Peyer's patch (tissue), 4 donors: ENCODE results near the gene CBR4. TPM values are rescaled to one million over a fixed set of nuclear protein-coding genes. Genes with fewer than 3 reads are reported as not detected.

ENCODE experiments used
- DNase-seq, 3 donors: peaks; one replicate each; pipeline ENCODE4 v3.0.0-alpha.2; 2017 to 2019
- H3K27ac ChIP-seq, 4 donors: fragments of 200-600 bp; sonication (generic); one replicate each; pipeline ENCODE4 v1.5.1; 2016 to 2019
- H3K27me3 ChIP-seq, 2 donors: fragments of 200-600 bp; sonication (generic); one replicate each; pipeline ENCODE4 v1.5.1; 2019
- H3K36me3 ChIP-seq, 3 donors: fragments of 200-600 bp; sonication (generic); one replicate each; pipeline ENCODE4 v1.5.1; 2016 to 2019
- H3K4me1 ChIP-seq, 4 donors: fragments of 200-600 bp; sonication (generic); one replicate each; pipeline ENCODE4 v1.5.1; 2016 to 2019
- H3K4me3 ChIP-seq, 4 donors: fragments of 200-600 bp; sonication (generic); 1 replicate in 3 of 4; 2 replicates in 1 of 4; pipeline ENCODE4 v1.5.1; 2016 to 2019; ENCODE audit warnings: mild to moderate bottlenecking in 1 of 4
- H3K9me3 ChIP-seq, 4 donors: fragments of 200-600 bp; sonication (generic); one replicate each; pipeline ENCODE4 v1.5.1; 2016 to 2019; ENCODE audit warnings: mild to moderate bottlenecking in 1 of 4
- POLR2A ChIP-seq, 2 donors: fragments of 450-650 bp; IDR thresholded peaks; one replicate each; pipeline ENCODE4 v1.5.1; 2017; ENCODE audit warnings: antibody characterized with exemption in 2 of 2, mild to moderate bottlenecking in 2 of 2, moderate library complexity in 2 of 2
- total RNA-seq, 4 donors: library from RNA; depleted of rRNA; stranded (reverse); fragments of >200 nt; gene quantifications; one replicate each; pipeline ENCODE4 v1.1.0, GENCODE V29; 2016
- TF ChIP-seq, protein P1 (sequence below), 6 experiments: fragments of 450-650 bp in 4 of 6; fragments of 200-600 bp in 2 of 6; sonication (generic) in 1 of 6; IDR thresholded peaks; one replicate each; pipeline ENCODE4 v1.5.1; 2017 to 2019; ENCODE audit warnings: antibody characterized with exemption in 6 of 6, mild to moderate bottlenecking in 3 of 6, moderate library complexity in 1 of 6

The CBR4 gene
- total RNA-seq, 4 donors from 2014 or later, result 16.5 to 24.5 (median 22.8) TPM

DNA sequence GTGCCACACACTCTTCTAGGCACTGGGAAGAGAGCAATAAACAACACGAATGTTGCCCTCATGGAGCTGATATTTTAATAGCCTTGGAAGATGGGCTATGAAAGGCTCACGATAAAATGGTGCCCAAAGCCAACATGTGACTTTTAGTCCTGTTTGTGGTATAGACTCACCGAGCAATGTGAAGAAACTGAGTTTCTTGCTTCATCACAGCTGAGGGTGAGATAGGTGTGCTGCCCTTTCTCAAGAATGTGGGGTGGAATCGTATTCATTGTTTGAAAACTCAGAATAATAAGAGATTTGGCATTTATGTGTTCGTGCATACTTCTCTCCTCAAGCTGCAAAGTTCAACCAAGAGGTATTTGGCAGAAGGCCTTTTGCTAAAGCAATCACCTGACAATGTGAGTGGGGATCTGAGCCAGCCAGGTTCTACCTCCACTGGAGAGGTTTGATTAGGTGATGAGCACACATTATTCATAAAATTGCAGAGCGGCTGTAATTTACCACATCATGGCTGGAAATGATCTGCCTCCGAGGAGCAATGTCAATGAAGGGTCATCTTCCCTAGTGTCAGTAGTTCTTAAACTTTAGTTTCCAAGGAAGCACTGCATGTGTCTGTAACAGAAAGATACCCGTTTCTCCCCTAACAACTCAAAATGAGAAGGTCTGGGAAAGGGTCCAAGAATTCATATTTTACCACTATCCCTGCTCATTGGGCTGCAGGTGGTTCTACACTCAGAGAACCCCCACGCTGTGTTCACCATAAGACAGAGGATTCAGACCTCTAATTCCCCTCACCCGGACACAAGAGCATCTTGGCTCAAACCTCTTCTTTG lies 41.9 kb upstream of the CBR4 start:
- no peaks in the 10 kb centered on the region for H3K36me3 ChIP-seq

DNA sequence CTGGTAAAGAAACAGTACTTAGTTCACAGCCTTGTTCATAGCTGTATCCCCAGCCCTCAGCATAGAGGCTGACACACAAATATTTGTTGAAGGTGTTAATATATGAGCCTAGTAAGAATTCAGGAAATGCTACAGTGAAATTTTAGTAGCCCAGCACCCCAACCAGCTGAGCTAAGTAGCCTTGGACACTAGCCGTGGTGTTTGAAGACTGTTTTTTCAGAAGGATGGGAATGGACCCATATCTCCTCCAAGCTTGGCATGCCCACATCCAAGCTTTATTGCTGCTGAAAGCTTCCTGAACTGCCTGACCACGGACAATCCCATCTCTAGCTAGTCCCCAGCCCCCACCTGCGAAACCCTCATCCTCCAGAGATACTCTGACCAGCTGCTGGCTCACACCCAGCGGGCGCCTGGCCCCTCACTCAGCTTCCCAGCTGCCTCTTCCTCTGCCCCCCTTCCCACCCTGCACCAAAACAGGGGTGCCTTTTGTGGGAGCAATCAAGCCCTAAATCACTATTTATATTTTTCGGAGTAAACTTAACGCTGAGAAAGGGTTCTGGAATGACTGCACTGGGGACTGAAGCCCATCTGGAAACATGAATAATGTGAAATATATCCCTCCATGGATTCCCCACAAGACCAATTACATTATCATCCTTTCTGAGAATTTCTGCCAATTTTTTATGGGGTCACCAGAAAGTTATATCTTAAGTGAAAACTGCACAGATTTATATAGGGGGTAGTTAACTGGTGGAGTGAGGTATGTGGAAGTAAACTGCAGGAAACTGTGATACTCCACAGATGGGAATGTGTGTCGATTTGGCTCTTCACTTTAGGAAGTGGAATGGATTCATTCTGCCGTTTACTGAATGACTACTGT lies 41.1 kb upstream of the CBR4 start:
- DNase-seq, result no peak
- Histone ChIP-seq H3K4me1 (no peaks in the 10 kb centered on the region), H3K36me3 (no peaks in the 10 kb centered on the region), H3K9me3 (no peaks in the 10 kb centered on the region), H3K27ac (no peak overlapping the region), H3K4me3 (no peak overlapping the region), H3K27me3 (no peaks in the 10 kb centered on the region)
- no peak for TF ChIP-seq POLR2A (IDR thresholded peaks at IDR 0.05)
- TF ChIP-seq, protein P1, sequence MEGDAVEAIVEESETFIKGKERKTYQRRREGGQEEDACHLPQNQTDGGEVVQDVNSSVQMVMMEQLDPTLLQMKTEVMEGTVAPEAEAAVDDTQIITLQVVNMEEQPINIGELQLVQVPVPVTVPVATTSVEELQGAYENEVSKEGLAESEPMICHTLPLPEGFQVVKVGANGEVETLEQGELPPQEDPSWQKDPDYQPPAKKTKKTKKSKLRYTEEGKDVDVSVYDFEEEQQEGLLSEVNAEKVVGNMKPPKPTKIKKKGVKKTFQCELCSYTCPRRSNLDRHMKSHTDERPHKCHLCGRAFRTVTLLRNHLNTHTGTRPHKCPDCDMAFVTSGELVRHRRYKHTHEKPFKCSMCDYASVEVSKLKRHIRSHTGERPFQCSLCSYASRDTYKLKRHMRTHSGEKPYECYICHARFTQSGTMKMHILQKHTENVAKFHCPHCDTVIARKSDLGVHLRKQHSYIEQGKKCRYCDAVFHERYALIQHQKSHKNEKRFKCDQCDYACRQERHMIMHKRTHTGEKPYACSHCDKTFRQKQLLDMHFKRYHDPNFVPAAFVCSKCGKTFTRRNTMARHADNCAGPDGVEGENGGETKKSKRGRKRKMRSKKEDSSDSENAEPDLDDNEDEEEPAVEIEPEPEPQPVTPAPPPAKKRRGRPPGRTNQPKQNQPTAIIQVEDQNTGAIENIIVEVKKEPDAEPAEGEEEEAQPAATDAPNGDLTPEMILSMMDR (IDR thresholded peaks at IDR 0.05), result no peak

More for the DNA sequence above, 41.9 kb upstream of the CBR4 start:
- no peak for TF ChIP-seq POLR2A (IDR thresholded peaks at IDR 0.05)
- TF ChIP-seq, protein P1 (IDR thresholded peaks at IDR 0.05), result no peak
- Histone ChIP-seq H3K4me3 (no peak overlapping the region), H3K27ac (no peak overlapping the region), H3K9me3 (no peaks in the 10 kb centered on the region), H3K4me1 (no peaks in the 10 kb centered on the region), H3K27me3 (no peaks in the 10 kb centered on the region)
- no peak for DNase-seq

DNA sequence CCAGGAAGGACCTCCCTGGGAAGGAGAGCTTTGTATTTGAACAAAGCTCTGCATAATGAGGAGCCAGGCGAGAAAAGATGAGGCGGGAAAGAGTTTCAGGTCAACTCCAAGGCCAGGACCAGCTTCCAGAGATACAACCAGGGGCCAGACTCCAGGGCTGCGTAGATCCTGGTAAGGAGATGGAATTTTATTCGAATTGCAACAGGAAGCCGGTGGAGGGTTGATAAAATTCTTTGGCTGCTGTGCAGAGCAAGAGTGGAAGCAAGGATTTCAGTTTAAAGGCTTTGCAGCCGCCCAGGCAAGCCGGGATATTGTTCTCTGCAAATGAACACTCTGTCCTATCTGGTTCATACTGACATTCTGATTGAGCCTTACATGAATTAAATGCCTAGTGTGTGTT lies 40.2 kb upstream of the CBR4 start:
- Histone ChIP-seq H3K27ac (no peak overlapping the region), H3K9me3 (no peaks in the 10 kb centered on the region), H3K4me1 (no peaks in the 10 kb centered on the region), H3K27me3 (no peaks in the 10 kb centered on the region), H3K4me3 (no peak overlapping the region), H3K36me3 (no peaks in the 10 kb centered on the region)
- no peak for DNase-seq
- TF ChIP-seq POLR2A (IDR thresholded peaks at IDR 0.05), result no peak
- TF ChIP-seq, protein P1 (IDR thresholded peaks at IDR 0.05), result no peak

DNA sequence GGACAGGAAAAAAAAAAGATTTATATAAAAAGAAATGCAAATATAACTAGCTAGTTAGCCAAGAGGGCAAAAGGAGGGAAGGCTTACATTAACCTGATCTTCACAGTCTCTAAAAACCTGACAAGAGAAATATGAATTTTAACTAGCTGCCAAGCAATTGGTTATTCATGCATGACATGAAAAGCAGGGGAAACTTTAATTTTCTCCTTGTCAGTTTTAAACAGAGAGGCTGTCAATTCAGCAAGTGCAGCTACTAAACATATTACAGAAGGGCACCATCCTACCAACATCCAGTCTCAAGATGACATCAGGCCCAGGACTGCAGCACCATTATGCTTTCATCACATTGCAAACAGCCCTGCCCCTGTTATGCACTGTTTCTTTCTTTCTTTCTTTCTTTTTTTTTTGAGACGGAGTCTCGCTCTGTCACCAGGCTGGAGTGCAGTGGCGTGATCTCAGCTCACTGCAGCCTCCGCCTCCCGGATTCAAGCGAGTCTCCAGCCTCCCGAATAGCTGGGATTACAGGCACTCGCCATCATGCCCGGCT lies 38.9 kb upstream of the CBR4 start:
- Histone ChIP-seq H3K27ac (no peak overlapping the region), H3K4me1 (no peaks in the 10 kb centered on the region), H3K4me3 (no peak overlapping the region), H3K27me3 (no peaks in the 10 kb centered on the region), H3K36me3 (no peaks in the 10 kb centered on the region), H3K9me3 (no peaks in the 10 kb centered on the region)
- no peak for TF ChIP-seq POLR2A (IDR thresholded peaks at IDR 0.05)
- TF ChIP-seq, protein P1 (IDR thresholded peaks at IDR 0.05), result no peak
- DNase-seq, result no peak

DNA sequence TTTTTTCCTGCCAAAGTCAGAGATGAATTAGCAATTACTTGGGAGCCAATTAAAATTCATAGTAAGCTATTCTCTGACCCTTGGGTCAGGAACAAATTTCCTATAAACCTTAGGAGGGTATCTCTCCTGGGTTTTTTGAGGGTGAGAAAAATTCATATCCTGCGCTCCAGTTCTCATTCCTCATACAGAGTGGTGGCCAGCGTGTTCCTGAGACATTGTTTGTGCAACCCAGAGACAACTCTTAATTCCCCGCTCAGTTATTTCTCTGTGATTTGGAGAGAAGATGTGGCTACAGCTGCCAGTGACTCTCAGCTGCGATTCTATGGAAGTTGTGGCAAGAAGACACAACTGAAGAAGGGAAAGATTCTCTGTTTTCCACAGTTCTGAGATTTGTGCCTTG lies 37.9 kb upstream of the CBR4 start:
- H3K36me3 ChIP-seq, result no peaks in the 10 kb centered on the region
- no peak overlapping the region for H3K4me3 ChIP-seq

More for the DNA sequence above, 37.9 kb upstream of the CBR4 start:
- H3K27ac ChIP-seq, result no peak overlapping the region
- no peaks in the 10 kb centered on the region for H3K4me1 ChIP-seq
- no peaks in the 10 kb centered on the region for H3K9me3 ChIP-seq
- DNase-seq, result no peak
- TF ChIP-seq, protein P1 (IDR thresholded peaks at IDR 0.05), result no peak
- TF ChIP-seq POLR2A (IDR thresholded peaks at IDR 0.05), result no peak
- no peaks in the 10 kb centered on the region for H3K27me3 ChIP-seq
